ENCODE measurements around the gene SLC2A3.
"Not testable (repeated sequence)": the region's sequence is repeated elsewhere in the genome, so short reads cannot be mapped to it uniquely, and the experiment has no call there.

The SLC2A3 gene

DNA sequence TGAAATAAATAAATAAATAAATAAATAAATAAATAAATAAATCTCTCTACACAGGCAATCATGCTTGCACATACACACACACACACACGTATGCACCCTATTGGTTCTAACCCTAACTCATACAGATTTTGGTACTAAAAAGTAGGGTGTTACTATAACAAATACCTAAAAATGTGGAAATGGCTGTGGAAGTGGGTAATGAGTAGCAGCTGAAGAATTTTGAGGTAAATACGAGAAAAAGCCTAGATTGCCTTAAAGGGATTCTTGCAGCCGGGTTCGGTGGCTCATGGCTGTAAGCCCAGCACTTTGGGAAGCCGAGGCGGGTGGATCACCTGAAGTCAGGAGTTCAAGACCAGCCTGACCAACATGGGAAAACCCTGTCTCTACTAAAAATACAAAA is 15.7 kb upstream of the SLC2A3 start:
- no peak for DNase-seq

DNA sequence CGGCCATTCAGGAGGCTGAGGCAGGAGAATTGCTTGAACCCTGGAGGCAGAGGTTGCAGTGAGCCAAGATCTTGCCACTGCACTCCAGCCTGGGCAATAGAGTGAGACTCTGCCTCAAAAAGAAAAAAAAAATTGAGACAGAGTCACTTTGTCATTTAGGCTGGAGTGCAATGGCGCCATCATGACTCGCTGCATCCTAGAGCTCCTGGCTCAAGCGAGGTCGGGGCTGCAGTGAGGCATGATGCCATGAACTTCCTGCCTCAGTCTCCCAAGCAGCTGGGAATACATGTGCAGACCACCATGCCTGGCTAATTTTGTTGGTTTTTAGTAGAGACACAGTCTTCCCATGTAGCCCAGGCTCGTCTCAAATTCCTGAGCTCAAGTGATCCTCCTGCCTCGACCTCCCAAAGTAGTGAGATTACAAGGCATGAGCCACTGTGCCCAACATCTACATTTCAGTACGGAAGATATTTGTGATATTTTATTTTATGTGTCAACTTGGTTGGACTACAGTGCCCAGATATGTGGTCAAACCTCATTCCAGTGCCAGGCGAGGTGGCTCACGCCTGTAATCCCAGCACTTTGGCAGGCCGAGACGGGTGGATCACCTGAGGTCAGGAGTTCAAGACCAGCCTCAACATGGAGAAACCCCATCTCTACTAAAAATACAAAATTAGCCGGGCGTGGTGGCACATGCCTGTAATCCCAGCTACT is 14.4 kb upstream of the SLC2A3 start:
- DNase-seq = not testable (repeated sequence)

DNA sequence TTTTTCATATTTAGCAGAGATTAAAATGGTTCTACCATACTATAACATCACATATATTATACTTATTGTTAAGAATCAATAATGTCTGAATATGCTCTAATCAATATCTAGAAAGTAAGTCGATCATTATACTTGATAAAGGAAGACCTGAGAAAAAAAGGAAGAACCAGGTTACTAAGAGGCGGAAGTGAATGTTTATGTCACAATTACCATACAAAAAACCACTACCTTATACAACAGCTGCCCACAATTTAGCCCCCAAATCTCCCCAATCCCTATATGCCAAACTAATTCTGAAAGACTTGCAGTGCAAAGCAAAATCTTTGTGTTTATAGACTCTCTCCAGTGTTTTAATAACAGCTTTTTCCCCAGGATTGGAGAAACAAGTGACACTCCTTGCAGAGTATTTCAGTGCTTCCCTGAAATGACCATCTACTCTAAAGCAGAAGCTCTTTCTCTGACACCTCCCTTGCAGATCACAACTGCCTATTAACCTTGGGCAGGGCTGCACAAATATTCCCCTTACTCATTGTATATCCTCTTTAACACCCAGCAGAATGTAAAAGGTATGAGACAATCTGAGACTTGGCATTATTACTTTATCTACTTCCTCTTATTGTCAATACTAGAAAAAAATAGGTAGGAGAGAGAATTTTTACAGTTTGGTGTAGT is 12.7 kb upstream of the SLC2A3 start:
- DNase-seq = no peak

DNA sequence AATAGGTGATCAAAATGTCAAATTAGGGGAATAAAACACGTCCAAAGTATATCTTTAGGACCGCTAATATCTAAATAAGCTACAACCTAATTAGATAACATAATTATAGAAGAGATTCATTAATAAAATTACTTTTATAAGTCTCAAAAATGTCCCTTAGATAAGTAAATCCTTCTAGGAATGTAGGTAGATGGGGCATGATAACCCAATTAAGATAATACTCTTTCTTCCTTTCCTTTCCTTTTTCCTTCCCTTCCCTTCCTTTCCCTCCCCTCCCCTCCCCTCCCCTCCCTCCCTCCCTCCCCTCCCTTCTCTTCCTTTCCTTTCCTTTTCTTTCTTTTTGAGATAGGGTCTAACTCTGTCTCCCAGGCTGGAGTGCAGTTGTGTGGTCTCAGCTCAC is 11.0 kb upstream of the SLC2A3 start:
- no peak for DNase-seq

DNA sequence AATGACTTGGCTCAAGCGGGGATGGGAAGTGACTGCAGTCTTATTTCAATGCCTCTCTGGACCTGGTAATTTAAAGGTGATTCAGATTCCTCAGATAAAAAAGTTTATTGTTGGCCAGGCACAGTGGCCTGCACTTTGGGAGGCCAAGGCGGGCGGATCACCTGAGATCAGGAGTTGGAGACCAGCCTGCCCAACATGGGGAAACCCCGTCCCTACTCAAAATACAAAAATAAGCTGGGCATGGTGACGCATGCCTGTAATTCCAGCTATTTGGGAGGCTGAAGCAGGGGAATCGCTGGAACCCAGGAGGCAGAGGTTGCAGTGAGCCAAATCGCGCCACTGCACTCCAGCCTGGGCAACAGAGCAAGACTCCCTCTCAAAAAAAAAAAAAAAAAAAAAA is 8.8 kb upstream of the SLC2A3 start:
- DNase-seq = not testable (repeated sequence)

DNA sequence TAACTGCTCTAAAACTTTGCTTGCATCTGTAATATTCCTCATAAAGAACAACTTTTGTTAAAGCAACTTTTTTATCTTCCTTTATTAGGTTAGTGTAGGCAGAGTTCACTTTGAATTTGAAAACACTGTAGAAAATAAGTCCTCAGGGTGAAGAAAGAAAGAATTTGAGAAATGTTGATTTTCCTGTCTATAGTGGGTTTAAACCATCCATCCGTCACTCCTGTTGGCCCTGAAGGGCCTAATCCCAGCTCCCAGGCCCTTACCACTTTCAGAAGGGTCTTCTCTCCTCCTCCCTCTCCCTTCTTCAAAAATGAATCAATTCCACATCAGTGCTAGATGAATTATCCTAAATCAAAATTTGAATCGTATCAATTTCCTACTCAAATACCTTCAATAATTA is 4.9 kb upstream of the SLC2A3 start:
- DNase-seq = no peak

DNA sequence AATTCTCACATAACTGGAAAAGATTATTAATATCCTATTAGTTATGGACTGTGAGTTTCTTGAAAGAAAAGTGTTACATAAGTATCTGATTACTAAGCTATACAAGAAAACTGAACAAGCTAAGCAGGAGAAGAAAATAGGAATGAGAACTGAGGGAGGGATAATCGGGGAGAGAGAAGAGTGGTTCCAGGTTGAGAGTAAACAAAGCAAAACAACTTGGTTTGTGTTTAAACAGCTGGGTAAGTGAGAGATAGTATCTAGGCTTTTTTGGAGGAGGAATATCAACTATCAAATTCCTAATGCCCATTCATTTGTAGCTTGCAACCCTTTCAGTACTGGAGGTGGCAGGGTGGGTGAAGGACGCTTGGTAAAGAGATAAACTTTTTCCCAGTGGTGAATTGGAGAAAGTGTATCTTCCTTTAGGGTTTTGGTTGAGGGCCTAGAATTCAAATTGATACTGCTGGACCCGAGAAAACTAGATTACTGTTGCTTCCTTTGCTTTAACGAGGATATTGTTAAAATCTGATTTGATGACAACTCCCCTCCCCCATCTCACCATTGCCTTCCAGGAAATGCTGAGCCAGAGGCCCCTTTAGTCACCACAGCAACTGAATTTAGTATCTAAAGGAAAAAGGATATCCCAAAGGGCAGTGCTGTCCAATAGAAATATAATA is 2.0 kb upstream of the SLC2A3 start:
- DNase-seq = no peak

DNA sequence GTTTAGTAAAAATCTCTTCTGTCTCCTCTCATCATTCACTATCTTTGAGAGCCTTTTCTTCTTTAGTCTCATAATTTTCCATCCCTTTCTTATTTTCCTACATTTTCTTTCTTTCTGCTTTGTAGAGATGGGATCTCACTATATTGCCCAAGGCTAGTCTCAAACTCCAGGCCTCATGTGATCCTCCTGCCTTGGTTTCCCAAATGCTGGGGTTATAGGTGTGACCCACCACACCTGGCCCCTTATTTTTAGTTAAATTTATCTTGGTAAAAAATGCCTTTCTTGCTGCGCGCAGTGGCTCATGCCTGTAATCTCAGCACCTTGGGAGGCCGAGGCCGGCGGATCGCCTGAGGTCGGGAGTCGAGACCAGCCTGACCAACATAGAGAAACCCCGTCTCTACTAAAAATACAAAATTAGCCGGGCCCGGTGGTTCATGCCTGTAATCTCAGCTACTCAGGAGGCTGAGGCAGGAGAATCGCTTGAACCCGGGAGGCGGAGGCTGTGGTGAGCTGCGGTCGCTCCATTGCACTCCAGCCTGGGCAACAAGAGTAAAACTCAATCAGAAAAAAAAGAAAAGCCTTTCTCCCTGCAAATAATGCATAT is 996 bp downstream of the SLC2A3 start:
- no peak for DNase-seq

DNA sequence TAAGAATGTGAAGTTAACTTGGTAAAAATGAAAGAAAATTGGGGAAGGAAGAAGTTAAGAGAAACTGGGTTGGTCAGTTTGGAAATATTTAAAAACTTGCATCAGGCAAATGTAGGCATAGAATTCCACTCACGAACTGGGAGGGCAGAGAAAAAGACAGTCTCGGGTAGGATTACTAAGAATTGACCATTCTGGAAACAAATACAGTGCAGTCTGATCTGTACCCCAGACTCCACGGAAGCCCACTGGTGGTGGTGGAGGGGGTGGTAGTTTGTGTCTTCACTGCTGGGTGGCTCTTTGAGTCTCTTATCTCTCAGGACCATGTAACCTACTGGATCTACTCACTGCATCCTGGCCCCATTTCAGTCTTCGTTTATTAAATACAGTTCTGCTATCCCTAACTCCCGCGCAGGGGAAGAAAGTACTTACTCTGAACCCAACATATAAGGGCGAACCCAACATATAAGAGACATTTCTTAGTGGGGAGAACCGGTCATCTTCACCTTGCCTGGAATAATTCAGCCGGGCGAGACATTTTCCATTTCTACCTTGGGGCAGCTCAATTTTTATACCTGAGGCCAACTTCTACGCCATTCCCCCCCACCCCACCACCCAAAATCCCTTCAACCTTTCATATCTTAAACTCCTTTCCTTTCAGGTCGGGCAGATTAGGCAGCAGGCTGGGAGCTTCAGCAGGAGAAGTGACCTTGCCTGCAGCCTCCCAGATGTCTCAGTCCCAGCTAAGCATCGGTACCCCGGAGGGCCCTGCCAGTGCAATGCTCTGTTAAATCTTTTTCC is 1.7 kb downstream of the SLC2A3 start:
- DNase-seq = peak in 5 of 56 donors; percentile 8 to 37 (median 16)

DNA sequence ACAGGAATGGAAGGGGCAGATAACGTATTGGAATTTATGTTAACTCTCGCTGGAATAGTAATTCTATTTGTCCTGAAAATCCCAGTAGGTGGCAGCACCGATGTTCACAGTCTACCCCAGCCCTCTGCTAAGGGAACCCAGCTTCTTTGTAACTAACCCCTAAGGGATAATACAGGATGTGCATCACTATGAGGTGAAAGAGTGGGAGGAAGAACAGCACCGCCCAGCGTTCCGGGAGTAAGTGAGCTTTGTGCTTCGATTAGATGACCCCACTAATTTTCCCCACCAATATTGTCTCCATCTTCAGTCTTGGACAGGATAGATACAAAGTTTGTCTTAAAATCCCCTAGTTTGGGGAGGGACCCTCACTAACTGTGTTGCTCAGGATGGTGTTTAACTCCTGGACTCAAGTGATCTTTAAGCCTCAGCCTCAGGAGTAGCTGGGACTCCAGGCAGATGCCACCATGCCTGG is 2.7 kb downstream of the SLC2A3 start:
- peak in 45 of 56 donors; percentile 4 to 83 (median 37) for DNase-seq

DNA sequence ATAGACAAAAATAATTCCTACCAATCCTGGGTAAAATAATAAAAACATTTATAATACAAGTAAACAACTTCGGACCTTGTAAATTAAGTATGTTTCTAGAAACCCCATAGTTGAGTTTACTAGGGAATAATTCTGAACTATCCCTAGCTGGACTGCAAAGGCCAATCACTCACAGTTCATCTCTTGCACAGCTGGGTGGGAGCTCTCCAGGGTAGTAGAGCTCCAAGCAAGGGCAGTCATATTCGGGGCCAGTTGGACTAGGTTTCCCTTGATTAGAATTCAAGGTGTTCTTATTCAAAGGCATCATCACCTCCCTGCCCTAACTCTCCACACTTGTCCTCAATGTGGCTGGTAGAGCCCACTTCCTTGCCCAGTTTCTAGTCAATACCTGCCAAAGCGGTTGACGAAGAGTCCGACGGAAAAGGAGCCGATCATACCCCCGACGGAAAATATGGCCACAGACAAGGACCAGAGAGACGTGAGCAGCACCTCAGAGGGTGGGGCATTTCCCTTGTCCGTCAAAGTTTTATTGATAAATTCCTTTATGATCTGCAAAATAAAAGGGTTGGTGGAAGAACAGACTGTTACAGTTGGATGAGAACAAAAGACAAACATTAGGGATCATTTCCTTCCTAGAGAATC is 3.3 kb downstream of the SLC2A3 start:
- not testable (repeated sequence) for DNase-seq

DNA sequence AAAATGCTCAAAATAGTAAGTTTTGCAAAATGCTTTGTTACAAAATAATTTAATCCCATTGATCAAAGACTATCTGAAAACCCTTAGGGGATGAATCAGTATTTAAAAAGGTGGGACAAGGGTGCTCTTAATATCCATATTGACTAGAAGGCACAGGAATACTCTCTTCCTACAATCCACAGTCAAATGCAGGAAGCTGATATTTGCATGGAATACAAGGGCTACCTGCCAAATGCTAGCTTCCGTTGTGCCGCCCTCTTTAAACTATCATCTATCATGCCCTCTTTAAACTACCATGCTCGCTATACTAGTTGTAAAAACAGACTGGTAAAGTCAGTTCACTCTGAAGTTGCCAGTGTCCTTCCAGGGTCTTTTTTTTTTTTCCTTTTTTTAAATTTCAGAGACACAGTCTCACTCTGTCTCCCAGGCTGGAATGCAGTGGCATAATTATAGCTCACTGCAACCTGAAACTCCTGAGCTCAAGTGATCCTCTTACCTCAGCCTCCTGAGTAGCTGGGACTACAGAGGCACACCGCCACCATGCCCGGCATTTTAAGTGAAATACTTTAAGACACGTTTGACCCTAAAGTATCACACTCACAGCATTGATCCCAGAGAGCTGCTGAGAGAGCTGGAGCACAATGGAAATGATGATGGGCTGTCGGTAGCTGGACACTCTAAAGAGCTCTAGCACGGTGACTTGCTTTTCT is 6.7 kb downstream of the SLC2A3 start:
- DNase-seq = no peak

DNA sequence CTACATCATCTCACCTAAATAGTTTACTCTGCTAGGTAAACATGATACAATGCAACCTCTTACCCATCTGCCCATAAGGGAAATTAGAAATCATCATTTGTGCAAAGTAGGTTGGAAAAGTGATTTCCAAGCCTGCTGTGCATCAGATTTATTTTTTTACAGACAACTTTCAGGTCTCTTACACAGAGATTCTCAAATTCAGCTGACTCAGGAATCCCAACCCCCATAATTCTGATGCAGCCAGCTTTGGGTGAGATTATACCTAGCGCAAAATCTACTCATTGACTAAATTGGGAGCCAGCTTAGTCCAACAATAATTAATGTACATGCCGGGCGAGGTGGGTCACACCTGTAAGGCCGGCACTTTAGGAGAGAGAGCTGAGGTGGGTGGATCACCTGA is 8.5 kb downstream of the SLC2A3 start:
- DNase-seq = no peak

DNA sequence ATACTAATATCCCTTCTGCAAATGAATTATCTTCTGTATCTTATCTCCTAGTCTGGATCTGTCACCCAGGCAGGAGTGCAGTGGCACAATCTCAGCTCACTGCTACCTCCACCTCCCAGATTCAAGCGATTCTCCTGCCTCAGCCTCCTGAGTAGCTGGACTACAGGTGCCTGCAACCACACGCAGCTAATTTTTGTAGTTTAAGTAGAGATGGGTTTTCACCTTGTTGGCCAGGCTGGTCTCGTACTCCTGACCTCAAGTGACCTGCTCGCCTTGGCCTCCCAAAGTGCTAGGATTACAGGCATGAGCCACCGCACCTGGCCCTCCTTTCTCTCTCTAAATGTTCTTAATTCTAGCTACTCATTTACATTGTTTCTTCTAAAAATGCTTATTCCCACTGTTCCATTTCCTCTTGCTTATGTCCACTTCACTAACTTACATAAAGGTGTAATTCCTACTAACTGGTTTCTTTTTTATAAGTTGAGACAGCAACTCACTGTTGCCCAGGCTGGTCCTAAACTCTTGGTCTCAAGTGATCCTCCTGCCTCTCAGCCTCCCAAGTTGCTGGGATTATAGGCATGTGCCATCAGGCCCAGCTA is 9.8 kb downstream of the SLC2A3 start:
- DNase-seq = not testable (repeated sequence)

DNA sequence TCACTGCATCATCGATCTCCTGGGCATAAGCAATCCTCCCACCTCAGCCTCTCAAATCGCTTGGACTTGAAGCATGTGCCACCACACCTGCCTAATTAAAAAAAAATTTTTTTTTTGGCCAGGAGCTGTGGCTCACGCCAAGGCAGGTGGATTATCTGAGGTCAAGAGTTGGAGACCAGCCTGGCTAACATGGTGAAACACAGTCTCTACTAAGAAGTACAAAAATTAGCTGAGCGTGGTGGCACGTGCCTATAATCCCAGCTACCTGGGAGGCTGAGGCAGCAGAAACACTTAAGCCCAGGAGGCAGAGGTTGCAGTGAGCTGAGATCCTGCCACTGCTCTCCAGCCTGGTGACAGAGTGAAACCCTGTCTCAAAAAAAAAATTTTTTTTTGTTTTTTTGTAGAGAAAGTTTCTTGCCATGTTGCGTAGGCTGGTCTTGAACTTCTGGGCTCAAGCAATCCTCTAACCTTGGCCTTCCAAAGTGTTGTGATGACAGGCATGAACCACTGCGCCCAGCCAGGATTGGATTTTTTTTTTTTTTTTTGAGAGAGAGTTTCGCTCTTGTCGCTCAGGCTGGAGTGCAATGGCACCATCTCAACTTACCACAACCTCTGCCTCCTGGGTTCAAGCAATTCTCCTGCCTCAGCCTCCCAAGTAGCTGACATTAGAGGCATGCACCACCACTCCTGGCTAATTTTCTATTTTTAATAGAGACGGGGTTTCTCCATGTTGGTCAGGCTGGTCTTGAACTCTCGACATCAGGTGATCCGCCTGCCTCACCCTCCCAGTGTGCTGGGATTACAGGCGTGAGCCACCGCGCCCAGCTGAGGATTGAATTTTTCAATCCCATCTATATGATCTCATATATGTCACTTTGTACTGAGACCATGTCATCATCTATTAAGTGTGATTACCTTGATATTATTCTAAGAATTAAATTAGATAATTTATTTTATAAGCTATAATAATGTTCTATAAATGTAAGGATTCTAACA is 12.4 kb downstream of the SLC2A3 start:
- no peak for DNase-seq

DNA sequence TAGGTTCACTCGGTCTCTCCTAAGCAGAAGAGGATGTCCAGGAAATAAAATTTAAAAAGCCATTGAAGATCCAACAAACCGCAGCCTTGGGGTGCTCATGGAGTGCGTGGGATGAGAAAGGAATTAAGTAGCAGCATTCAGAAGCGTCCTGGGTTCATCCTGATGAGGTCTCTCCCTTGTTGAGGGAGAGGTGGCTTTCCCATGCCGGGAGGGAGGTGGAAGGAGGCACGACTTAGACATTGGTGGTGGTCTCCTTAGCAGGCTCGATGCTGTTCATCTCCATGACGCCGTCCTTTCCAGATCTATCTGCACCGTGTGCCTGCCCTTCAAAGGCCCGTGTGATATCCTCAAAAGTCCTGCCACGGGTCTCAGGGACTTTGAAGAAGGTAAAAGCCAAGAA is 14.8 kb downstream of the SLC2A3 start:
- DNase-seq = not testable (repeated sequence)

DNA sequence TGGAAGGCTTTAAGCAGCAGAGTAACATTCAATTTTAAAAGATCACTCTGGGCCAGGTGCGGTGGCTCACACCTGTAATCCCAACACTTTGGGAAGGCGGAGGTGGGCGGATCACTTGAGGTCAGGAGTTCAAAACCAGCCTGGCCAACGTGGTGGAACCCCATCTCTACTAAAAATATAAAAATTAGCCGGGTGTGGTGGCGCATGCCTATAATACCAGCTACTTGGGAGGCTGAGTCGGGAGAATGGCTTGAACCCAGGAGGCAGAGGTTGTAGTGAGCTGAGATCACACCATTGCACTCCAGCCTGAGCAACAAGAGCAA is 17.8 kb downstream of the SLC2A3 start:
- not testable (repeated sequence) for DNase-seq
